Inflammatory macrophage treated with lipopolysaccharide for 1 hour (primary cell): ENCODE measurements around the gene NOL4L.
"Not testable (repeated sequence)": the region's sequence is repeated elsewhere in the genome, so short reads cannot be mapped to it uniquely, and the experiment has no call there.

Experiments
- DNase-seq, 2 donors: peaks; one replicate each; pipeline ENCODE4 v3.0.0-alpha.2; 2020 to 2022

Gene NOL4L

DNA sequence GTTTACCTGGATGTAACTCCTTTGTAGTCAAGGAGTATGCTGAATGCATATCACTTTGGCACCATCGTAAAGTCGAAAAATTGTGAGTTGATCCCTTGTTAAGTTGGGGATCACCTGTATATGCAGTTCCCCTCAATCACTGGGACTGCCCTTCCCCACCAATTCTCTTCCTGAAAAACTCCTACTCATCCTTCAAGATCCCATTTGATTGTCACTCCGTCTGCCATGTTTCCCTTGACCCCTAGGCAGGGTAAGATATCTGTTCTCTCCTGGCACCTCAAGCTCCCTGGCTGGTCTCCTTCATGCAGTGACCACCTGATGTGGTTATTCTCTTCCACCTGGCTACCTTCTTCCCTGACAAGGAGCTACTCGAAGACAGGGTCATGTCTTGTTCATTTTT is 10.0 kb upstream of the NOL4L start:
- no peak for DNase-seq

GRCh38 chr20:32594669-32595068 is 9.5 kb upstream of the NOL4L start:
- DNase-seq = not testable (repeated sequence)

DNA sequence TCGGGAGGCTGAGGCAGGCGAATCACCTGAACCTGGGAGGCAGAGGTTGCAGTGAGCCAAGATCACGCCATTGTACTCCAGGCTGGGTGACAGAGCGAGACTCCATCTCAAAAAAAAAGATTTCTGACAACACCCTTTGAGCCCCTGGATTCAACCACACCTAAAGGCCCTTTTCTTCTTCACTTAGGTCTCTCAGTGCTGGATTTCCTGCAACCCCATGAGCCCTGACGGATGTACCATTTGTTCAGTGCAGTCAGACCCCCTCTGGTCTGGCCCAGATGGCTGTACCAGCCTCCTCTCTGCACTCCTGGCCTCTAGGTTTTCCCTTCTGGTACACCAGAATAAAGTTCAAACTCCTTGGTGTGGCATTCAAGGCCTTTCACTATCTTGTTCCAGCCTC is 9.1 kb upstream of the NOL4L start:
- DNase-seq = no peak

- DNase-seq = not testable (repeated sequence)
Measured at GRCh38 chr20:32592616-32593015, 7.5 kb upstream of the NOL4L start.

DNA sequence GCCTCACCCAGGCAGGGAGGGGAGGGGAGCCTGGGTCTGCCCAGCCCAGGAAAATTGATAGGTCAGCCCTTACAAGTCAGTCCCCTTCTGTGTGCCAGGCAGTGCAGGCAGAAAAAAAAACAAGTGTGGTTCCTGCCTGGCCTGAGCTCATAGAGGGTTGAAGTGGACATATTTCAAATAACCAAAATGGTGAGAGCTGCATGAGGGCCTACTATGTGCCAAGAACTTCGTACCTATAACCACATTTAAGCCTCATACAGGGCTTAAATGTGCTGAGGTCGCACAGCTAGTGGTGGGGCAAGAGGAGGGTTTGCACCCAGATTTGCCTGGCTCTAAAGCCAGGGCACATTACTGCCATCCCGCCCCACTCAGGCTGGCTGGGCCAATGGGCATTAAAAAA is 6.9 kb upstream of the NOL4L start:
- no peak for DNase-seq

DNA sequence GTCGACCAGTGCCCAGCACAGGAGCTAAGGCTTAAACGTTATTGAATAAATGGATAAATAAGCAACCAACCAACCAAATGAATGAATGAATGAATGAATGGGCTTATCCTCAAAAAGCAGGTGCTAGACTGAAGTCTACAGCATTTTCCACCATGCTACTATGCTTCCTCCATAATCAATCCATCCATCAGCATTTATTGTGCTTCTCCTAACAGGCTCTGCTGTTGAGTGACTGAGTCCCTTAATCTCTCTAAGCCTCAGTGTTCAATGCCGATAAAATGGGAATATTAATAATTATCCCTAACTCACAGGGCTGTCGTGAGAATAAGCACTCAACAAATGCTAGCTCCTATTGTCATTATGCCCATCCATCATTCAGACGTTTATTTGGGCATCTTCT is 4.6 kb upstream of the NOL4L start:
- no peak for DNase-seq

GRCh38 chr20:32589256-32589655 is 4.1 kb upstream of the NOL4L start:
- peak; percentile 41 to 59 for DNase-seq

DNA sequence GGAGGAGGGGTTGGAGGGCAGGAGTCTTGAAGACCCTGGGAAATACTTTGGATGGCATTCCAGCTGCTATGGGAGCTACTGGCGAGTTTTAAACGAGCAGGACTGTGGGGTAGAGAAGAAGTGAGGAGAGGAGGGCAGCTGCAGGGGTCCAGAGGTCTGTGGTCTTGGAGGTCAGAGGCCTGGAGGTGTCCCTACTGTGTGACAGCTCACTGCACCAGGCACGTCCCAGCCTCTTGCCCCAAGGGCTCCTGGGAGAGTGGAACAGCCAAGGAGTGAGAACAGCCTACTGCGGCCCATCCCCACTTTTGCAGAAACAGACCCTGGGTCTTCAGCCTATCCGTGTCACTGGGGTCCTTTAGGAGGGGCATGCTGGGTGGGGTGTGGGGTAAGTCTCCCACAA is 2.9 kb upstream of the NOL4L start:
- no peak for DNase-seq

- DNase-seq = no peak
Measured at GRCh38 chr20:32586291-32586690, 1.2 kb upstream of the NOL4L start.

DNA sequence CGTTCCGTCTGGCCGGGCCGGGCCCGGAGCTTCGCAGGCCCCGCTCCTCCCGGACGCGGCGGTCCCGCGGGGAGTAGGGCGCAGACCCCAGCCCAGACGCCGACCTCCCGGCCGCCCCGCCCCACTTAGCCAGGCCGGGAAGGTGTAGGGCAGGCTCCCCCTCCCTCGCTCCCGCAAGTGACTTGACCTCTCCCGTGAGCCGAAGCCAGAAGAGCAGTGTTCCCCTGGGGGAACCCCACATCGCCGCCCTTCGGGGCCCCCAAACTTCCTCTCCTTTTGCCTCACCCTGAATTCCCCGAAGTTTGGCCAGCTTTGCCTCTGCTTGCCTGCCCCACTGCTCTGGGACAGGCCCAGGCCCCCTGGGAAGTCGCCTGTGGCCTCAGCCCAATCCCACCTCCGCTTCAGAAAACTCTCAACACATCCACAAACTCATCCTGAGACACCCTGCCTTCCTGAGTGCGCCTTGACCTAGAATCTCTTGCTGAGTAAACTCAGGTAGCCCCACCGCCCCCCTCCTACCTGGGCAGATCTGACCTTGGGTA is 524 bp upstream of the NOL4L start:
- DNase-seq = peak; percentile 51 to 69

DNA sequence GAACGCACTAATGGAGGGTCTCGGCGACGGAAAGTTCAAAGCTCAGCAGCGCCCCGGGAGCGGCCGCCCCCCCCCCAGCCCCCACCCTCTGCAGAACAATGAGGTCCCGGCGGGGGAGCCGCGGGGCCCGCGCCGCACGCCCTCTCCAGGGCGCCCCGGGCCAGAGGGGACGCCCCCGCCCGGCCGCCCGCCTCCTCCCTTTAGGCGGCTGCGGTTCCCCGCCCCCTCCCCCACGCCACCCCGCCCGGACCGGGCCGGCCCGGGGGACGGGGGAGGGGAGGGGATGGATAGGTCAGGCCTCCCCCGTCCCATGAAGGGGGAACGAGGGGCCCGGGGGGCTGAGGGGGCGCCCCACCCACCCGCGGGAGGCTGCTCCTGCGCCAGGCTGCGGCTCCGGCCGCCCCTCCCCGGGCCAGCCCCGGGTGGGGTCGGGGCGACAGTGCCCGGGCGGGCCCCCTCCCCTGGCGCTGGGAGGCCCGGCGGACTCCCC is 1.5 kb downstream of the NOL4L start:
- no peak for DNase-seq

DNA sequence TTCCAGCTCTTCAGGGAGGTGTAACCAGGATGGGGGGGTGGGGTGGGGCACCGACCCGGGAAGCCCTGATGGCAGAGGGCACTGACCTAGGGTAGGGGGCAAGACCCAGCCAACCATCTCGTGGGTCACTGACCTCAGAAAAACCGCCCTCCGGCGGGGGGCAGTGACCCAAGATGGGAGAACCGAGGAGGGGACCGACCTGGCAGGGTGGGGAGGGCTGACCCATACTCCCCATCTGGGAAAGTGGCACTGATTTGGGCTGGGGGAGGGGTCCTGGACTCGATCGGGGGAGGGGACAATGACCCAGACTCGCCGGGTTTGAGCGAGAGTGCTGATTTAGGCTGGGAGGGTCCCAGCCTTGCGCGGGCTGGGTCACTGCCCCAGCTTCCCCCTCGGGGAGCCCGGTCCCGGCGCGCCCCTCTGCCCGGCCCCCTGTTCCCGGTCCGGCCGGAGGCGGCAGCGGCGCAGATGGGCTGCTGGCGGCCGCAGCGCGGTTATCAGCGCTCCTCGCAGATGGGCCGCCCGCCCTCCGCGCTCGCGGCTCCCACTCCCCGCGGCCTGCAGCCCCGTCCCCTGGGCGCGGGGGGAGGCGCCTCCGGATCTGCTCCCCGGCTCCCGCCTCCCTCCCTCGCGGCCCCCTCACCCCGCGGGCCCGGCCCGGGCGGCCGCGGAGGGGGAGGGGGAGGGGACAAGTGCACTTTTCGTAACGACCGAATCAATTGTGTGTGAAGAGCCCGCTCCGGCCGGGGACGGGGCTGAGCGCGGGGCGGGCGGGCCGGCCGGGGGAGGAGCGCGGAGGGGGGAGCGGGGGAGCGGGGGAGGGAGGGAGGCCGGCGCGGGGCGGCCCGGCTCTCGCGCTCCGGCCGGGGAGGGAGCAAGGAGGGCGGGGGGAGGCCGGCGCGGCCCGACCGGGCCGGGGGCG is 2.2 kb downstream of the NOL4L start:
- DNase-seq = no peak

DNA sequence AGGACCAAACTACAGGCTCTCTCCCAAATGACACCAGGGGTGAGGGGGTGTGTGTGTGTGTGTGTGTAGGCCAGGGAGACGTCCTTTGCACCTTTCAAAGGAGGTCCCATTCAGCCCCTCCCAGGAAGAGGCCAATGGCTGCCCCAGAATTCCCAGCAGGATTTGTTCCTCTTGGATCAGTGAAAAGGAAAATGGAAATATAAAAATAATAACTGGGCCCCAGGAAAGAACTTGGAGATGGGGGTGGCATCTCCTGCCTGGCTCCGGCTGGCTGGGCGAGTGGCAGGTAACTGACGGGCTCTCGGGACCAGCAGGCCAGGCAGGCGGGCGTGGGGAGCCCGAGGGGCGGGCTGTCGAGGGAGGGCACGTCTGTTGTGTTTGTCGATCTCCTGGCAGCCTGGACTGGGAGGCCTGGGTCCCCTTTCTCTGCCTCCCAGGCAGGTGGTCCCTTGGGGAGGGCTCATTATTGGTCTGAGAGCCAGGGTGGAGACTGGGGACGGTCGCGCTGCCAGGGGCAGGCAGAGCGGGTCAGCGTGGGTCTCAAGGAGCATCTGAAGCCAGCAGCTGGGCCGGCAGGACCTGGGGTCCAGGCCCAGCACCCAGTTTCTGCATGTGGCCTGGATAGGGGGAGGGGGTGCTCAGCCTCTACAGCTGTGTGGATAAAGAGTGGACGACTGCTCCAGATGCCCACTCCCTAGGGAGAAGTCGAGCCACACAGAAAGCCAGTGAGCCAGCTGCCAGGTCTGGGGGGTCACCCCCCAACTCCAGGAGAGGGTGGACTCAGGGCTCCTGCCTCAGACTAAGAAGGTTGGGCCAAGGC is 3.1 kb downstream of the NOL4L start:
- DNase-seq = no peak

DNA sequence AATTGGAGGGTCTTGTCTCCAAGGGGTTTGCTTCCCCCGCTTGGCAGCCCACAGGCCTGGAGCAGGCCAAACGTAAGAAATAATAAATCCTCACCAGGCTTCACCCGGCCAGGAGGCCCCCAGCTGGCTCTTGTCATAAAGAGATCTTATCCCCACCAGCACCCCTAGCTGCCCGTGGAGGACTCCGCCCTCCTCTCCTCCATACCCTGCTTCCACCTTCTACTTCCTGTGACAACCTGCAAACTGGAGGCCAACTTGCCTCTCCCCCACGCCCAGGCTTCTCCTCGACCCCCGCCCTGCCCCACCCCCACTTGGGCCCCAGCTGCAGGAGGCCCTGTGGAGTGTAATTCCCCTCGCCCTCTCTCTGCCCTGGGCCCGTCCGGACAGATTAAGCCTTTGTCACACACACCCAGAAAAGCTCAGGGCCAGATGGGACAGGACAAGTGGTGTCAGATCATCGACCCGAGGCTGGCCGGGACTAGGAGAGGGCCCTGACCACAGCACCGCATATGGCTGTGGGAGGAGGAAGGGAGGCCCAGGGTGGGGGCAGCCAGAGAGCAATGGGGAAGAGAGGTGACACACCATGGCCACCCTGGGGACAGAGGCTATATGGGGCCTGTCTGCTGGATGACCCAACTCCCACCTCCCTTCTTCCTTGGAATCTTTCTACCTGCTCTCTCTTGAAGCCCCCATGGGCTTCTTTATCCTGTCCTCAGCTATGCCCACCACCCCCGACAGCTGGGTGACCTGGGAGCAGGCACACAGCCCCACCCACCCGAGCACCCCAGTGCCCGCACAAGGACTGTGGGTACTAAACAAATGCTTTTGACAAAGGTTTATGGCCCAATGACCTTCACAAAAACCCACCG is 3.9 kb downstream of the NOL4L start:
- DNase-seq = peak; percentile 42 to 59

DNA sequence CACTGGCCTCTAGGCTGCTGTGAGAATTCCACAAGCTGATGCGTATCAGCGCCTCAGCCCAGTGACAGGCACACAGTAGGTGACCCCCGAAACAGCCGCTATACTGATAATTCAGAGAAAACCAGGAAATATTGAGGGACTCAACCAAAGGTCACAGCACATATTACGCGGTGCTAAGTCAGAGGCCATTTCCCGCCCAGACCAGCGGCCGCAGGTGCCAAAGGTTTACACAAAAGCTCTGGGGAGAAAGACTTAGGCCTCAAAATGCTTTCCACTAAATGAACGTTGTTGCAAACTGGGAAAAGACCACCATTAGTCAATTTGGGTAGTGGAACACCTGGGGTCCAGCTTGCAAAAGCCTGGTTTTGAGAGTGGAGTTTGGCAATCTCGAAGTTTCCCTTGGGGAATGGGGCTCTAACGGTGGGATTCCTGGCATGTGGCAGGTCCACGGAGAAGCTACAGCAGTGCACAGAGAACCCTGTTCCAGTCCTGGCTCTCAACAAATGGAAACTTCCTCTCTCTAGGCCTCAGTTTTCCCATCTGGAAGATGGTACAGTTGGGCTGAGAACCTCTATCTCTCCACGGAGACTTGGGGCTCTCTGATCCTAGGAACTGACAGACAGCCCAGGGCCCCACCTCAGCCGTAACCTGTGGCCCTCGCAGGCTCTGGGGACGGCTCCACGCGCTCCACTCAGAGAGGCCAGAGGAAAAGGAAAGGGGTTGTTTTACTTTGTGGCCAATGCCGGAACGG is 4.7 kb downstream of the NOL4L start:
- DNase-seq = no peak

GRCh38 chr20:32578840-32579390 is 6.2 kb downstream of the NOL4L start:
- no peak for DNase-seq

DNA sequence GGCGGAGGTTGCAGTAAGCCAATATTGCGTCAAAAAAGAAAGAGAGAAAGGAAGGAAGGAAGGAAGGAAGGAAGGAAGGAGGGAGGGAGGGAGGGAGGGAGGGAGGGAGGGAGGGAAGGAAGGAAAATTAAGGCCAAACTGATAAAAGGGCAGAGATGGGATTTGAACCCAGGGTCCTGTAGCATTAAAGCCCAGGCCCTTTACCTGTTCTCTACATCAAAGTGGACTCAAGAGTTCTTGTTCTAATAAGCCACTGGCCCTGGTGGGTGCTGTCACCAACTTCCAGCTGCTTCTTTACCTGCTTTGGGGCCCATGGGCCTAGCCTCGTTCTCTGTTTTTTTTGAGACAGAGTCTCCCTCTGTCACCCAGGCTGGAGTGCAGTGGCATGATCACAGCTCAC is 7.1 kb downstream of the NOL4L start:
- DNase-seq = not testable (repeated sequence)

GRCh38 chr20:32577657-32578056 is 7.5 kb downstream of the NOL4L start:
- DNase-seq = no peak

DNA sequence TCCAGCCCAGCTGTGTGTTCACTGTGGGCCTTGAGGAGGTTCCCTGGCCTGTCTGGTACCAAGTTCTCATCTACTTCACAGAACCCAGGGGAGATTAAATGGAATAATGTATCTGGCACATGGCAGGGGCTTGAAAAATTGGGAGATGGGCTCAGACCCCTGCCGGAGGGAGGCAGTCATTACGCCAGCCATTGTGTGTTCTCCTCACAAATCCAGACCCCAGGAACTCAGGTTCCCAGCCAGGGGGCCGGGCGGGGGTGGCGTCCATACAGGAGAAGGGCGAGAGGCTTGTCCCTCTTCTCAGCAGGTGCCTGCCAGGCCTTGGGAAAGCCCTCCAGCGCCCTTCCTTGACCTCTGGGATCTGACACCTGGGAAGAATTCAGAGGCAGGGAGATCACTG is 8.1 kb downstream of the NOL4L start:
- DNase-seq = no peak

GRCh38 chr20:32576560-32576959 is 8.6 kb downstream of the NOL4L start:
- no peak for DNase-seq

GRCh38 chr20:32575805-32576204 is 9.3 kb downstream of the NOL4L start:
- DNase-seq = no peak

- no peak for DNase-seq
Measured at GRCh38 chr20:32575227-32575581, 9.9 kb downstream of the NOL4L start.
